HCT116 (cell line): ENCODE measurements around the gene PKM. TPM values are rescaled to one million over a fixed set of nuclear protein-coding genes. Genes with fewer than 3 reads are reported as not detected.

ENCODE experiments used
- ATAC-seq: fragments of 200-7000 bp; cut with Tn5 transposase; 2 replicates; pipeline ENCODE4 v1.9.1; 2020; ENCODE audit warnings: mild to moderate bottlenecking, moderate library complexity
- BruUV-seq: library from RNA; stranded (reverse); fragments of 400-500 nt; replicated peaks from 2 replicates; lab custom pipeline; 2021; lab: Mats Ljungman, UMichigan
- CTCF ChIA-PET: fragments of 300-600 bp; sonication (Branson Sonifier 250); formaldehyde crosslinking; loops from one replicate; lab custom pipeline; 2021; ENCODE audit warnings: antibody characterized with exemption; lab: Charles Lee
- POLR2A ChIA-PET: fragments of 300-600, 350-600 bp; sonication (Branson Sonifier 250); formaldehyde crosslinking; loops from one replicate; lab custom pipeline; 2021; ENCODE audit warnings: antibody characterized with exemption; lab: Charles Lee
- RAD21 ChIA-PET, 2 experiments: fragments of 300-600 bp; sonication (Branson Sonifier 250); formaldehyde crosslinking; loops; one replicate each; lab custom pipeline; 2023; ENCODE audit warnings: low total read pairs in 2 of 2; ENCODE audit not compliant: uncharacterized antibody in 2 of 2, unreplicated experiment in 2 of 2, low non-redundant PET in 1 of 2; lab: Charles Lee
- DNase-seq: peaks from one replicate; pipeline ENCODE4 v3.0.0-alpha.2; 2010; ENCODE audit warnings: low read depth, low spot score
- H2AFZ ChIP-seq: fragments of 200-600 bp; shearing (Covaris generic), sonication (generic); 2 replicates; pipeline ENCODE4 v1.6.1; 2017; ENCODE audit warnings: low read depth, mixed run types, mixed read lengths, antibody characterized with exemption, low read length; ENCODE audit not compliant: poor library complexity, severe bottlenecking
- H3K27ac ChIP-seq: 2 replicates; pipeline ENCODE4 v1.5.1; 2012; ENCODE audit warnings: low read depth, low read length
- H3K27me3 ChIP-seq: fragments of 200-600 bp; sonication (generic); 2 replicates; pipeline ENCODE4 v1.6.1; 2016; ENCODE audit warnings: mixed run types, low read length, mixed read lengths; ENCODE audit not compliant: insufficient read depth
- H3K36me3 ChIP-seq, 2 experiments: fragments of 200-500 bp in 1 of 2; fragments of 200-600 bp in 1 of 2; sonication (Bioruptor generic) in 1 of 2; sonication (generic) in 1 of 2; 2 replicates each; pipeline versions ENCODE4 v1.5.1 to v1.6.1; 2014 to 2016; ENCODE audit warnings: low read length in 2 of 2, inconsistent platforms in 1 of 2, mixed read lengths in 1 of 2, mixed run types in 1 of 2; ENCODE audit not compliant: insufficient read depth in 2 of 2, control insufficient read depth in 1 of 2
- H3K4me1 ChIP-seq, 2 experiments: fragments of 200-600 bp in 1 of 2; sonication (generic) in 1 of 2; 2 replicates each; pipeline versions ENCODE4 v1.5.1 to v1.6.1; 2012 to 2017; ENCODE audit warnings: low read length in 2 of 2, inconsistent platforms in 1 of 2, mild to moderate bottlenecking in 1 of 2, mixed read lengths in 1 of 2, mixed run types in 1 of 2, moderate library complexity in 1 of 2; ENCODE audit not compliant: insufficient read depth in 2 of 2, control insufficient read depth in 1 of 2
- H3K4me2 ChIP-seq: fragments of 200-600 bp; sonication (generic); 2 replicates; pipeline ENCODE4 v1.6.1; 2017; ENCODE audit warnings: mixed run types, low read length, mixed read lengths
- H3K4me3 ChIP-seq, 2 experiments: fragments of 200-600 bp in 1 of 2; sonication (generic) in 1 of 2; replicated peaks in 1 of 2; 2 replicates each; pipeline ENCODE4 v1.5.1; 2011 to 2016; ENCODE audit warnings: low read length in 2 of 2, control low read depth in 1 of 2, low read depth in 1 of 2, mild to moderate bottlenecking in 1 of 2, mixed read lengths in 1 of 2, mixed run types in 1 of 2
- H3K79me2 ChIP-seq: fragments of 200-600 bp; sonication (generic); 2 replicates; pipeline ENCODE4 v1.6.1; 2017; ENCODE audit warnings: mild to moderate bottlenecking, mixed run types, low read length, moderate library complexity, mixed read lengths; ENCODE audit not compliant: insufficient read depth
- H3K9ac ChIP-seq: fragments of 200-600 bp; sonication (generic); 2 replicates; pipeline ENCODE4 v1.6.1; 2016; ENCODE audit warnings: low read length, mixed read lengths
- H3K9me2 ChIP-seq: fragments of 200-600 bp; sonication (generic), shearing (Covaris generic); 2 replicates; pipeline ENCODE4 v1.6.1; 2017; ENCODE audit warnings: mixed run types, mild to moderate bottlenecking, moderate library complexity; ENCODE audit not compliant: insufficient read depth
- H3K9me3 ChIP-seq, 2 experiments: fragments of 200-500 bp in 1 of 2; fragments of 200-600 bp in 1 of 2; sonication (Bioruptor generic) in 1 of 2; sonication (generic) in 1 of 2; 2 replicates each; pipeline ENCODE4 v1.6.1; 2014 to 2017; ENCODE audit warnings: low read length in 2 of 2, mixed read lengths in 2 of 2, inconsistent platforms in 1 of 2, low read depth in 1 of 2, mild to moderate bottlenecking in 1 of 2, mixed run types in 1 of 2, moderate library complexity in 1 of 2; ENCODE audit not compliant: control insufficient read depth in 1 of 2, insufficient read depth in 1 of 2
- H4K20me1 ChIP-seq: fragments of 200-600 bp; sonication (generic), shearing (Covaris generic); 2 replicates; pipeline ENCODE4 v1.6.1; 2017; ENCODE audit warnings: mixed run types, mild to moderate bottlenecking, moderate library complexity; ENCODE audit not compliant: insufficient read depth
- ATF3 ChIP-seq: IDR thresholded peaks from 2 replicates; pipeline ENCODE4 v1.6.1; 2012
- CTCF ChIP-seq, 3 experiments: fragments of 200-600 bp in 1 of 3; sonication (generic) in 1 of 3; IDR thresholded peaks in 2 of 3; conservative IDR thresholded peaks in 1 of 3; 2 replicates each; pipeline ENCODE4 v1.5.1; 2012 to 2017; ENCODE audit warnings: low read depth in 2 of 3, low read length in 2 of 3, antibody characterized with exemption in 1 of 3, borderline replicate concordance in 1 of 3, control low read depth in 1 of 3, mild to moderate bottlenecking in 1 of 3, mixed read lengths in 1 of 3, mixed run types in 1 of 3, moderate library complexity in 1 of 3; ENCODE audit not compliant: insufficient read depth in 1 of 3
- EGR1 ChIP-seq: IDR thresholded peaks from 2 replicates; pipeline ENCODE4 v1.6.1; 2012; ENCODE audit warnings: low read depth
- EZH2 ChIP-seq: fragments of 200-600 bp; sonication (generic); IDR thresholded peaks from 2 replicates; pipeline ENCODE4 v1.6.1; 2017; ENCODE audit warnings: antibody characterized with exemption, mixed run types
- EZH2phosphoT487 ChIP-seq: fragments of 200-600 bp; IDR thresholded peaks from 2 replicates; pipeline ENCODE4 v1.6.1; 2018; ENCODE audit warnings: antibody characterized with exemption, borderline replicate concordance
- FOSL1 ChIP-seq: IDR thresholded peaks from 2 replicates; pipeline ENCODE4 v1.6.1; 2012; ENCODE audit warnings: low read depth
- JUND ChIP-seq: IDR thresholded peaks from 2 replicates; pipeline ENCODE4 v1.6.1; 2012
- POLR2A ChIP-seq: IDR thresholded peaks from 2 replicates; pipeline ENCODE4 v1.7.0; 2011; ENCODE audit warnings: borderline replicate concordance; ENCODE audit not compliant: insufficient read depth, insufficient read length; ENCODE audit errors: extremely low read depth
- POLR2AphosphoS5 ChIP-seq: IDR thresholded peaks from 2 replicates; pipeline ENCODE4 v1.6.1; 2011; ENCODE audit warnings: mild to moderate bottlenecking, low read depth, low read length, moderate library complexity
- SIN3A ChIP-seq: IDR thresholded peaks from 2 replicates; pipeline ENCODE4 v1.6.1; 2012; ENCODE audit warnings: low read depth
- SP1 ChIP-seq: IDR thresholded peaks from 2 replicates; pipeline ENCODE4 v1.6.1; 2012; ENCODE audit warnings: low read depth
- SRF ChIP-seq: IDR thresholded peaks from 2 replicates; pipeline ENCODE4 v1.6.1; 2012; ENCODE audit warnings: low read depth
- TCF7L2 ChIP-seq: IDR thresholded peaks from 2 replicates; pipeline ENCODE4 v1.7.0; 2011; ENCODE audit warnings: borderline replicate concordance, inconsistent platforms; ENCODE audit not compliant: insufficient read depth, insufficient read length; ENCODE audit errors: extremely low read depth
- YY1 ChIP-seq: IDR thresholded peaks from 2 replicates; pipeline ENCODE4 v1.6.1; 2011; ENCODE audit warnings: low read length, low read depth, moderate library complexity, mild to moderate bottlenecking; ENCODE audit not compliant: insufficient replicate concordance; ENCODE audit errors: extremely low read depth
- ZBTB33 ChIP-seq: IDR thresholded peaks from 2 replicates; pipeline ENCODE4 v1.6.1; 2011; ENCODE audit warnings: mild to moderate bottlenecking, low read length, moderate library complexity; ENCODE audit not compliant: insufficient replicate concordance; ENCODE audit errors: extremely low read depth
- ZFX ChIP-seq: fragments of 450-650 bp; IDR thresholded peaks from 2 replicates; pipeline ENCODE4 v1.6.1; 2017
- ZNF274 ChIP-seq: fragments of 200-500 bp; sonication (Bioruptor generic); IDR thresholded peaks from 2 replicates; pipeline ENCODE4 v1.6.1; 2014; ENCODE audit warnings: mild to moderate bottlenecking, low read depth, low read length, inconsistent platforms
- intact Hi-C: fragments of 100-400 bp; cut with micrococcal nuclease; formaldehyde crosslinking; loops from 2 replicates; pipeline ENCODE4 v1.10.0; 2022
- total RNA-seq: library from RNA; stranded (reverse); gene quantifications from one replicate; pipeline ENCODE4 v1.2.1, GENCODE V29; 2021; ENCODE audit not compliant: unreplicated experiment

The PKM gene
- total RNA-seq, 1 experiment from 2014 or later: 1,664 TPM

- H3K9ac ChIP-seq: no peak overlapping the region
- no peak overlapping the region for H3K4me3 ChIP-seq
- CTCF ChIA-PET: interaction anchor here (1.6 kb wide), 1 partner anchor 11 kb away, joined by 6 read pairs; no protein-coding TSS in a partner anchor
- no peak for DNase-seq
- BruUV-seq: no TSS peak
- no peak overlapping the region for H3K27ac ChIP-seq
- H3K27me3 ChIP-seq: no peaks in the 10 kb centered on the region
- H3K4me2 ChIP-seq: no peak overlapping the region
- no peaks in the 10 kb centered on the region for H3K9me2 ChIP-seq
- TF ChIP-seq POLR2A (no peak), JUND (no peak), ATF3 (no peak), SIN3A (no peak), TCF7L2 (no peak), ZBTB33 (no peak), POLR2AphosphoS5 (no peak), EZH2phosphoT487 (no peak), YY1 (no peak), ZNF274 (no peak), SP1 (no peak), EZH2 (no peak), SRF (no peak), ZFX (no peak), FOSL1 (no peak), EGR1 (no peak), CTCF (IDR thresholded peaks at IDR 0.05 in 2 of 3, conservative IDR thresholded peaks at IDR 0.05 in 1 of 3; ENCODE audit: borderline replicate concordance in 1 of 3, insufficient read depth in 1 of 3, low read depth in 2 of 3, low read length in 2 of 3) (no peak)
- H4K20me1 ChIP-seq: no peaks in the 10 kb centered on the region
- intact Hi-C loops: no loop called here
- H2AFZ ChIP-seq: no peak overlapping the region
- no peaks in the 10 kb centered on the region for H3K36me3 ChIP-seq
- no peak for ATAC-seq
- H3K79me2 ChIP-seq: no peaks in the 10 kb centered on the region
- H3K4me1 ChIP-seq: no peaks in the 10 kb centered on the region
- RAD21 ChIA-PET: no interaction called here
- POLR2A ChIA-PET: no interaction called here
- H3K9me3 ChIP-seq: no peaks in the 10 kb centered on the region
These were observed 64.1 kb downstream of the PKM start for GRCh38 chr15:72166716-72167417.
